GM12875 (cell line): Measurements from ENCODE around the gene TRIM44.
"Not testable (repeated sequence)": the region's sequence is repeated elsewhere in the genome, so short reads cannot be mapped to it uniquely, and the experiment has no call there.

Source experiments
- H3K4me3 ChIP-seq: one replicate; pipeline ENCODE4 v1.5.1; 2011; ENCODE audit warnings: low read depth, low read length, control low read depth
- TF ChIP-seq, protein P1 (sequence below): IDR thresholded peaks from 2 replicates; pipeline ENCODE4 v1.5.1; 2011; ENCODE audit warnings: low read depth, mild to moderate bottlenecking, control low read depth, inconsistent platforms, low read length, moderate library complexity, borderline replicate concordance; ENCODE audit not compliant: insufficient read depth

The TRIM44 gene

GRCh38 chr11:35761899-35762298 lies 99.3 kb downstream of the TRIM44 start:
- TF ChIP-seq, protein P1, sequence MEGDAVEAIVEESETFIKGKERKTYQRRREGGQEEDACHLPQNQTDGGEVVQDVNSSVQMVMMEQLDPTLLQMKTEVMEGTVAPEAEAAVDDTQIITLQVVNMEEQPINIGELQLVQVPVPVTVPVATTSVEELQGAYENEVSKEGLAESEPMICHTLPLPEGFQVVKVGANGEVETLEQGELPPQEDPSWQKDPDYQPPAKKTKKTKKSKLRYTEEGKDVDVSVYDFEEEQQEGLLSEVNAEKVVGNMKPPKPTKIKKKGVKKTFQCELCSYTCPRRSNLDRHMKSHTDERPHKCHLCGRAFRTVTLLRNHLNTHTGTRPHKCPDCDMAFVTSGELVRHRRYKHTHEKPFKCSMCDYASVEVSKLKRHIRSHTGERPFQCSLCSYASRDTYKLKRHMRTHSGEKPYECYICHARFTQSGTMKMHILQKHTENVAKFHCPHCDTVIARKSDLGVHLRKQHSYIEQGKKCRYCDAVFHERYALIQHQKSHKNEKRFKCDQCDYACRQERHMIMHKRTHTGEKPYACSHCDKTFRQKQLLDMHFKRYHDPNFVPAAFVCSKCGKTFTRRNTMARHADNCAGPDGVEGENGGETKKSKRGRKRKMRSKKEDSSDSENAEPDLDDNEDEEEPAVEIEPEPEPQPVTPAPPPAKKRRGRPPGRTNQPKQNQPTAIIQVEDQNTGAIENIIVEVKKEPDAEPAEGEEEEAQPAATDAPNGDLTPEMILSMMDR = no peak
- no peak overlapping the region for H3K4me3 ChIP-seq

DNA sequence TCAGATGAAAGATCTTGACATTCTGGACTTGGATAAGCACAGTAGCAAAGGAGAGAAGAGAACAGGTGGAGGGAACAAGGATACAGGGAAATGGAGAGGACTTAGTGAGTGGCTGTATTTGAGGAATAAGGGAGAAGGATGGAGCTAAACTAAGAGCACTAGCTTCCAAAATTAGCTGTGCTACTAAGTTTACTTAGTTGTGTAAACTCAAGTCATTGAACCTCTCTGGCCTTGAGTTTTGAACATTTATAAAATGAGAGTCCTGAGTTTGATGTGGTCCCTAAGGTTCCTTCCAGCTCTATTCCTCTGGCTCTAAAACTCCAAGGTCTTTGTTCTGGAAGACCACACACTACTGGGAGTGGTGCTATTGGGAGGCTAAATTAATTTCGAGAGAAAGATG lies 100.7 kb downstream of the TRIM44 start:
- TF ChIP-seq, protein P1 = no peak

DNA sequence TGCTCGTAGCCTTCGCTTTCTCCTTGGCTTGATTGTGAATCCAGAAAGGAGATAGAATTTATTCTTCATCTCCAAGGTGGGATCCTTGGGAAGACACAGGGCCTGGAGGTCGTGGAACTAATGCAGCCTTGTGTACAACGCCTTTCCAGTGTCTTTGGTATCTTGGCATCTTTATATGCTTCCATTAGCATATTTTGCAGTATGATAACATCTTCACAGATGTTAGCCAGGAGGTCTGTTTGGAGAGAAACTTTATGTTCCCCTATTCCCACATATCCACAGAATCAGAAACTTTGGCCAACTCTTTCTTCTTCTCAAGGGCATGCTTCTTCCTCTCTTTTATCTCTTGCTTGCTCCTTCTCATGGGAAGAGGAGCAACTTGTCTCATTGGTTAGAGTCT lies 101.2 kb downstream of the TRIM44 start:
- no peak overlapping the region for H3K4me3 ChIP-seq
- TF ChIP-seq, protein P1 = no peak

More for the DNA sequence above, 100.7 kb downstream of the TRIM44 start:
- H3K4me3 ChIP-seq = no peak overlapping the region

DNA sequence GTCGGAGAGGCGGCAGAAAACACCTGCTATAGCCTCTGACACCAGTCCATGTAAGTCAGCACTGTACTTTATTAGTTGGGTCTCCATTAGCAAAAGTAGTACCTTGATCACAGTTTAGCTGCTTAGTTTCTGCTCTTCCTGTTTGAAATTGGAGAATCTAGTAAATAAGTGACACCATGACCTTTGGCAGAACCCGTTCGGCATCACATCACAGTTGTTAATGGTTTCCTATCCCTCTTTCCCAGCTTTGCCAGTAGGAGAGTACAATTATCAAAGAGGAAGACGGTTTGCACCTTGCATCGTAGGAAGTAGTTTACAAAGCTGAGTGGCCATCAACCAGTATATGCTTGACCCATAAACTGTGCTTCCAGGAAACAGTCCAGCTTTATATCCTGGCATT lies 101.8 kb downstream of the TRIM44 start:
- H3K4me3 ChIP-seq = no peak overlapping the region

GRCh38 chr11:35765211-35765610 lies 102.6 kb downstream of the TRIM44 start:
- H3K4me3 ChIP-seq = no peak overlapping the region
- TF ChIP-seq, protein P1 = no peak

More for the DNA sequence above, 101.8 kb downstream of the TRIM44 start:
- TF ChIP-seq, protein P1 = no peak

DNA sequence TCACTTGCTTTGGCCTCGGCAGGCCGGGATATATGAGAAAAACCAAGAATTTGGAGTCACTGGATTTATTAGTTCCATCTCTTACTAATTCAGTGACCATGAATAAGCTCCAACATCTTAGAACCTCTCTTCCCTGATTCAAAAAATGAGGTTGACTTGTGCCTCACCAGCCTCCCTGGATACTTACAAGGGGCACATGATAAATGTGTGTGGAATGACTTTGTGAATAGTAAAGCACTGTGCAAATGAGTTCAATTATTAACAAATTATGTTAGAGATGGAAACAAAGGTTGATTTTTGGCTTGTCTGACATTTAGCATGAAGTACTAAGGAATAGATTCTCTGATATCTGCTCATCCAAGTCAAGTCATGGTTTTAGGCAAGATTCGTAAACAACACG lies 104.1 kb downstream of the TRIM44 start:
- H3K4me3 ChIP-seq = no peak overlapping the region
- TF ChIP-seq, protein P1 = no peak

DNA sequence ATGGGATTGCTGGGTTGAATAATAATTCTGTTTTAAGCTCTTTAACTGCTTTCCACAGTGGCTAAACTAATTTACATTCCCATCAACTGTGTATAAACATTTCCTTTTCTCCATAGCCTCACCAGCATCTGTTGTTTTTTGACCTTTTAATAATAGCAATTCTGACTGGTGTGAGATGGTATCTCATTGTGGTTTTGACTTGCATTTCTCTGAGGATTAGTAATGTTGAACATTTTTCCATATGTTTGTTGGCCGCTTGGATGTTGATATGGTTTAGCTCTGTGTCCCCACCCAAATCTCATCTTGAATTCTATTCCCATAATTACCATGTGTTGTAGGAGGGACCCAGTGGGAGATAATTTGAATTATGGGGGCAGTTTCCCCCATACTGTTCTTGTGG lies 107.8 kb downstream of the TRIM44 start:
- H3K4me3 ChIP-seq = not testable (repeated sequence)

GRCh38 chr11:35771722-35772121 lies 109.1 kb downstream of the TRIM44 start:
- TF ChIP-seq, protein P1 = no peak
- H3K4me3 ChIP-seq = no peak overlapping the region

GRCh38 chr11:35777241-35777640 lies 114.7 kb downstream of the TRIM44 start:
- not testable (repeated sequence) for H3K4me3 ChIP-seq

DNA sequence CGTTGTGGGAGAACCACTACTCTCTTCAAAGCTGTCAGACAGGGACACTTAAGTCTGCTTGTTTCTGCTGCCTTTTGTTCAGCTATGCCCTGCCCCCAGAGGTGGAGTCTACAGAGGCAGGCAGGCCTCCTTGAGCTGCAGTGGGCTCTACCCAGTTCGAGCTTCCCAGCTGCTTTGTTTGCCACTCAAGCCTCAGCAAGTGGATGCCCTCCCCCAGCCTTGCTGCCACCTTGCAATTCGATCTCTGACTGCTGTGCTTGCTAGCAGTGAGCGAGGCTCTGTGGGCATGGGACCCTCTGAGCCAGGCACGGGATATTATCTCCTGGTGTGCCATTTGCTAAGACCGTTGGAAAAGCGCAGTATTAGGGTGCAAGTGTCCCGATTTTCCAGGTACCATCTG lies 116.4 kb downstream of the TRIM44 start:
- H3K4me3 ChIP-seq = not testable (repeated sequence)
